GM12878 (cell line): ENCODE results near the gene MCMBP. TPM values are rescaled to one million over a fixed set of nuclear protein-coding genes. Genes with fewer than 3 reads are reported as not detected.

Experiments
- CHD2 ChIP-seq: IDR thresholded peaks from 2 replicates; pipeline ENCODE4 v1.6.1; 2011; ENCODE audit warnings: low read depth, low read length, improper control_type of control experiment, borderline replicate concordance
- EP300 ChIP-seq, 2 experiments: fragments of 150-350 bp in 1 of 2; IDR thresholded peaks; 2 replicates each; pipeline ENCODE4 v1.6.1; 2011 to 2012; ENCODE audit warnings: low read depth in 2 of 2, low read length in 2 of 2, borderline replicate concordance in 1 of 2, improper control_type of control experiment in 1 of 2, inconsistent platforms in 1 of 2; ENCODE audit not compliant: control insufficient read depth in 1 of 2
- FOXK2 ChIP-seq: fragments of 450-650 bp; IDR thresholded peaks from 2 replicates; pipeline ENCODE4 v1.6.1; 2017; ENCODE audit warnings: mild to moderate bottlenecking, moderate library complexity
- IKZF1 ChIP-seq: fragments of 450-650 bp; conservative IDR thresholded peaks from 2 replicates; pipeline ENCODE4 v1.6.1; 2017; ENCODE audit warnings: antibody characterized with exemption, mild to moderate bottlenecking
- JUNB ChIP-seq: IDR thresholded peaks from 2 replicates; pipeline ENCODE4 v1.6.1; 2016; ENCODE audit warnings: antibody characterized with exemption, mild to moderate bottlenecking
- LARP7 ChIP-seq: fragments of 450-650 bp; IDR thresholded peaks from 2 replicates; pipeline ENCODE4 v1.6.1; 2017; ENCODE audit warnings: mild to moderate bottlenecking
- MEF2A ChIP-seq: IDR thresholded peaks from 2 replicates; pipeline ENCODE4 v1.6.1; 2011; ENCODE audit warnings: low read depth, mild to moderate bottlenecking, low read length, moderate library complexity; ENCODE audit not compliant: insufficient read depth
- MLLT1 ChIP-seq: fragments of 450-650 bp; IDR thresholded peaks from 2 replicates; pipeline ENCODE4 v1.6.1; 2016; ENCODE audit warnings: mild to moderate bottlenecking
- NR2C1 ChIP-seq: fragments of 450-650 bp; IDR thresholded peaks from 2 replicates; pipeline ENCODE4 v1.6.1; 2017; ENCODE audit warnings: antibody characterized with exemption, mild to moderate bottlenecking, moderate library complexity
- NR2F1 ChIP-seq: fragments of 450-650 bp; conservative IDR thresholded peaks from 2 replicates; pipeline ENCODE4 v1.6.1; 2017; ENCODE audit warnings: mild to moderate bottlenecking
- RAD21 ChIP-seq: IDR thresholded peaks from 2 replicates; pipeline ENCODE4 v1.6.1; 2011; ENCODE audit warnings: mild to moderate bottlenecking, low read depth, low read length, moderate library complexity; ENCODE audit not compliant: insufficient read depth
- RFX5 ChIP-seq: IDR thresholded peaks from 2 replicates; pipeline ENCODE4 v1.6.1; 2011; ENCODE audit warnings: low read depth, low read length, improper control_type of control experiment
- SMC3 ChIP-seq: IDR thresholded peaks from 2 replicates; pipeline ENCODE4 v1.6.1; 2011; ENCODE audit warnings: low read length, improper control_type of control experiment, borderline replicate concordance
- SUPT20H ChIP-seq: IDR thresholded peaks from 2 replicates; pipeline ENCODE4 v1.6.1; 2011; ENCODE audit warnings: low read depth, mild to moderate bottlenecking, low read length, moderate library complexity, borderline replicate concordance; ENCODE audit not compliant: control insufficient read depth
- USF2 ChIP-seq: IDR thresholded peaks from 2 replicates; pipeline ENCODE4 v1.6.1; 2011; ENCODE audit warnings: low read depth, low read length, improper control_type of control experiment, borderline replicate concordance
- YBX1 ChIP-seq: fragments of 450-650 bp; IDR thresholded peaks from 2 replicates; pipeline ENCODE4 v1.6.1; 2016; ENCODE audit warnings: antibody characterized with exemption
- ZBTB4 ChIP-seq: fragments of 450-650 bp; formaldehyde crosslinking; IDR thresholded peaks from 2 replicates; pipeline ENCODE4 v1.4.0; 2022; ENCODE audit warnings: mild to moderate bottlenecking, moderate library complexity
- polyA plus RNA-seq, 11 experiments: library from polyadenylated mRNA; depleted of rRNA in 4 of 11; unstranded in 6 of 11; stranded (reverse) in 5 of 11; fragments of >200 nt; fragmentation: Nextera tagmentation in 4 of 11; fragmentation: Illumina TruSeq in 1 of 11; extraction: Ambion mirVana in 4 of 11; extraction: Trizol in 1 of 11; gene quantifications; 1 replicate in 1 of 11; 2 replicates in 10 of 11; pipeline versions ENCODE4 v1.2.1 to v1.2.3, GENCODE V29; 2011 to 2016; ENCODE audit warnings: inconsistent platforms in 2 of 11, missing spikeins in 2 of 11, low read depth in 1 of 11
- total RNA-seq, 4 experiments: library from RNA; depleted of rRNA in 3 of 4; stranded (reverse); fragments of >200 nt in 3 of 4; fragmentation: Illumina TruSeq in 1 of 4; extraction: Trizol in 1 of 4; gene quantifications; 2 replicates each; pipeline versions ENCODE4 v1.2.1 to v1.2.3, GENCODE V29; 2013 to 2021
- TF ChIP-seq, protein P1 (sequence below): fragments of 450-650 bp; conservative IDR thresholded peaks from 2 replicates; pipeline ENCODE4 v1.6.1; 2017; ENCODE audit warnings: mild to moderate bottlenecking, moderate library complexity

MCMBP gene
- total and polyA plus RNA-seq, 10 of the 15 experiments (the other 5 are each of a cell fraction or from before 2014, with no cell fraction given) = 7.6 to 93.1 (median 75.7) TPM

DNA sequence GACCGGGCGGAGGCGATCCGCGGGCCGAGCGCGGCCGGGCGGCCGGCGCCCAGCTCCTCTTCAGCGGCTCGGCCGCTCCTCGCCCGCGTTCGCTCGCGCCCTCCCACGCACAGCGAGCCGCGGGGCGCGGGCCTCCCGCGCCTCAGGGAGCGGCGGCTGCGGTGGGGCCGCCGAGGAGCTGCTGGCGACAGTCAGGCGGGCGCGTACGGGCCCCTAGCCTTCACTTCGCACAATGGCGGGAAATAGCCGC lies at the start of gene MCMBP (continued):
- no peak for TF ChIP-seq ZBTB4
- TF ChIP-seq NR2C1 = no peak
- TF ChIP-seq CHD2 = no peak
- no peak for TF ChIP-seq EP300 (IDR thresholded peaks at IDR 0.05; ENCODE audit: borderline replicate concordance in 1 of 2, control insufficient read depth in 1 of 2, low read depth in 2 of 2, low read length in 2 of 2)
- TF ChIP-seq IKZF1 = no peak
- no peak for TF ChIP-seq SUPT20H
- TF ChIP-seq MLLT1 = no peak
- TF ChIP-seq RFX5 = no peak
- TF ChIP-seq, protein P1, sequence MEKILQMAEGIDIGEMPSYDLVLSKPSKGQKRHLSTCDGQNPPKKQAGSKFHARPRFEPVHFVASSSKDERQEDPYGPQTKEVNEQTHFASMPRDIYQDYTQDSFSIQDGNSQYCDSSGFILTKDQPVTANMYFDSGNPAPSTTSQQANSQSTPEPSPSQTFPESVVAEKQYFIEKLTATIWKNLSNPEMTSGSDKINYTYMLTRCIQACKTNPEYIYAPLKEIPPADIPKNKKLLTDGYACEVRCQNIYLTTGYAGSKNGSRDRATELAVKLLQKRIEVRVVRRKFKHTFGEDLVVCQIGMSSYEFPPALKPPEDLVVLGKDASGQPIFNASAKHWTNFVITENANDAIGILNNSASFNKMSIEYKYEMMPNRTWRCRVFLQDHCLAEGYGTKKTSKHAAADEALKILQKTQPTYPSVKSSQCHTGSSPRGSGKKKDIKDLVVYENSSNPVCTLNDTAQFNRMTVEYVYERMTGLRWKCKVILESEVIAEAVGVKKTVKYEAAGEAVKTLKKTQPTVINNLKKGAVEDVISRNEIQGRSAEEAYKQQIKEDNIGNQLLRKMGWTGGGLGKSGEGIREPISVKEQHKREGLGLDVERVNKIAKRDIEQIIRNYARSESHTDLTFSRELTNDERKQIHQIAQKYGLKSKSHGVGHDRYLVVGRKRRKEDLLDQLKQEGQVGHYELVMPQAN = peak; percentile 64
- TF ChIP-seq USF2 = no peak
- TF ChIP-seq FOXK2 = no peak
- TF ChIP-seq MEF2A = no peak
- peak; percentile 92; the same call in 1 of the 2 replicates for TF ChIP-seq LARP7
- TF ChIP-seq JUNB = no peak
- TF ChIP-seq NR2F1 = peak; percentile 58; the same call in 1 of the 2 replicates
- no peak for TF ChIP-seq SMC3
- no peak for TF ChIP-seq YBX1
- no peak for TF ChIP-seq RAD21
